Medulla oblongata (tissue), 1 donor: ENCODE results near the gene ZC3H4.

Experiments used
- DNase-seq: peaks from one replicate; pipeline ENCODE4 v3.0.0-alpha.2; 2015; ENCODE audit errors: extremely low spot score

The ZC3H4 gene

DNA sequence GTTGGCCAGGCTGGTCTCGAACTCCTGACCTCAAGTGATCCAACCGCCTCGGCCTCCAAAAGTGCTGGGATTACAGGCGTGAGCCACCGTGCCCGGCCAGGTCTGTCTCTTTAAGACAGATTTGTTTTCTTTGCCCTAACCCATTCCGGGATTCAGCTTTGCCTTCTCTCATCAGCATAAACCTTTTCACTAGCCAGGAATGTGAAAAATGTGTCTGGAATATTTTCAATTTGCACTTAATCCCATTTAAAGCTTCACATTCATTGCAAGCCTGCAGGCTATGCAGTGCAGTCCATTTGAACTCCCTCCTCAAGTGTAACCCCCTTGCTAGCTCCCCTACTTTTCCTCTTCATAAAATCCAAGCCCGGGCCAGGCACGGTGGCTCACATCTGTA is 64.3 kb downstream of the ZC3H4 start:
- DNase-seq = no peak

DNA sequence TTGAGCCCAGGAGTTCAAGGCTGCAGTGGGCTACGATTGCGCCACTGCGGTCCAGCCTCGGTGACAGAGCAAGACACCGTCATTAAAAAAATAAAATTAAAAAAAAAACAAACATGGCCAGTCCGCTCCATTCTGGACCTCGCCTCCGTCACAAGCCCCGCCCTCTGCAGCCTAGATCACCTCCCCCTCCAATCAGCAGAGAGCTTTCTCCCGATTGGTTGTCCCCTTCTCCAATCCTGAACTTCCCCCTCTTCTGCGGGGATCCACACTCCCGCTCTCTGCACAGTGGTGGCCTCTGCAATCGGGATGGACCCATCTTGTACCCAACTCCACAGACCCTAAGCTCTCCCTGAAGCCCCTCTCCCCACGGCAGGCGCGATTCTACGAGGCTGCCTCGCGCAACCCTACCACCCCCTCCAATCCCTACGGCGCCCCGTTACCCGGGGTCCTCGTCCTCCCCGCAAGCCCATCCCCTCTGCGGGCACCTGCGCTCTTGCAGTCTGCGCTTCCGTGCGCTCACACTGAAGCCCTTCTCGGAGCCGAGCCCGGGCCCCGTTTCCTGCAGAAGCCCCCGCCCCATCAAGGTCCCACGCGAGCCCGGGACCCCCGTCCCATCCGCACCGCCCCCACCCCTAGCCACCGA is 65.7 kb downstream of the ZC3H4 start:
- DNase-seq = peak; percentile 93

GRCh38 chr19:47047272-47047762 is 66.3 kb downstream of the ZC3H4 start:
- DNase-seq = no peak

DNA sequence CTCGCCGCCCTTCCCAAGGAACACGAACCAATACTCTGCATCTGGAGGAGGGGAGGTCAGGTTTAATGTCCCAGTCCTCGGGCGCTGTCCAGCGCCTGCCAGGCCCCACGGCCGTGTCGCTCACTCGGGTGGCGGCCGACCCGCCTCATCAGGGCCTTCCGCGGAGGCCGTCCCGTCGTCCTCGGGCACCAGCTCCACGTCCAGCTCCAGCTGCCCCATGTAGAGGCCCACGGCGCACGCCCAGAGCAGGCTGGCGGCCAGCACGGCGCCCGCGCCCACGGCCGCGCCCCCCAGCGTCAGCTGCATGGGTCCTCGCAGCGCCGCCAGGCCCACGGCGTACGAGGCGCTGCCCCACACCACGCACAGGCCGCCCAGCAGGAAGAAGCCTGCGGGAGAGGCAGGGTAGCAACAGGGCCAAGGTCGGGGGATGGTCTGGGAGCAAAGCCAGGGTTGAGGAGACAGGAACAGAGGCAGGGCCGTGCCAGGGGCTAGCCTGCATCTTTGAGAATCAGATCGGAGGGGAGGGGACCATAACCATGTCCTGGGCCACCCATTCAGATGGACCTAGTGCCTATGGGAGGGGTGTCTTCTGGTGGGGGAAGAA is 67.6 kb downstream of the ZC3H4 start:
- DNase-seq = no peak

- DNase-seq = no peak
Measured at GRCh38 chr19:47044946-47045866, 68.4 kb downstream of the ZC3H4 start.

DNA sequence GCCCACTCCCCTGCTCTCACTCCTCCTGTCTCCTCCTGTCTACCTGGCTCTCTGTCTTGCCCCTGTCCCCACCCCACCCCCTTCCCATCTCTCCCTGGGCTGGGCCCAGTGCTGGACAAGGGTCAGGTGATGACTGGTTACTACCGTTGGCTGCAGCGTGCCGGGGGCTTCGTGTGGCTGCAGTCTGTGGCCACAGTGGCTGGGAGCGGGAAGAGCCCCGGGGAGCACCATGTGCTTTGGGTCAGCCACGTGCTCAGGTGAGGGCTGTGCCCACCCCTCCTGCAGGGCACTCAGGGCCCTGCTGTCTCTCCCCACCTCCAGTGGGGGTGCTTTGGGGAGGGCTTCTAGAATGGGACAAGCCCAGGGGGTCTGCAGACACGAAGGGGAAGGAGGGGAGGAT is 72.7 kb downstream of the ZC3H4 start:
- DNase-seq = no peak

GRCh38 chr19:47039239-47039874 is 74.2 kb downstream of the ZC3H4 start:
- no peak for DNase-seq

- no peak for DNase-seq
Measured at GRCh38 chr19:47037766-47038165, 75.8 kb downstream of the ZC3H4 start.

- no peak for DNase-seq
Measured at GRCh38 chr19:47036097-47036651, 77.4 kb downstream of the ZC3H4 start.

- peak; percentile 79 for DNase-seq
Measured at GRCh38 chr19:47035127-47036096, 78.2 kb downstream of the ZC3H4 start.

- DNase-seq = peak; percentile 25
Measured at GRCh38 chr19:47032171-47032811, 81.3 kb downstream of the ZC3H4 start.

- no peak for DNase-seq
Measured at GRCh38 chr19:47028195-47028601, 85.4 kb downstream of the ZC3H4 start.

DNA sequence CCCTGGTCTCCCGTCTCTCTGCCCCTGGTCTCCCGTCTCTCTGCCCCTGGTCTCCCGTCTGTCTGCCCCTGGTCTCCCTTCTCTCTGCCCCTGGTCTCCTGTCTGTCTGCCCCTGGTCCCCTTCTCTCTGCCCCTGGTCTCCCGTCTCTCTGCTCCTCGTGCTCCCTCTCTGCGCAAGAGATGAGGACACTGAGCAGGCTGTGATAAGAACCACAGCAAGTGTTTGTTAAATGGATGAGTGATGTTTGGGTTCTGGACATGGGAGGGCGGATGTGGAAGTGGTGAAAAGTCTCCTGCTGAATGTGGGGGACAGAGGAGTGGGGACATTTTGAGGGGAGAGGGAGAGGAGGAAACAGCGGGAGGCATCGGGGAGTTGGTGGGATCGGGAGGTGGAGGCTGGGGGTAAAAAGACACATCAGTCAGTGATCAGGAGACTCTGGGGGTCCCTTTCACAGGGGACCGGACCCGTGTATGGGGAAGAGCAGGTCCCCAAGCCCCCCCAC is 85.9 kb downstream of the ZC3H4 start:
- DNase-seq = no peak

DNA sequence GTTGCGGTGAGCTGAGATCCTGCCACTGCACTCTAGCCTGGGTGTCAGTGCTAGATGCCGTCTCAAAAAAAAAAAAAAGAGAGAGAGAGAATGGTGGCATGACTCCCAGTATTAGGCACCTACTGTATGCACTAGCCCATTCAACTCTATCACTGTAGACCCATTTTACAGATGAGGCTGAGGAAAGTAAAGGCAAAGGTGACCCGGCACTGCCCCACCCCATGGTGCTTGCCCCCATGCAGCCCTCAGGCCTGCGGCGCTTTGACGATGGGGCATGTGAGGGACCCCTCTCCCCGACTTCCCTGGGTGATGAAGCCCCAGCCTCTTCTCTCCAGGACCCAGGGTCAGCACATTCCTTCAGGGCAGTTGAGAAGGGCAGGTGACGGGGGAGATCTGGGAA is 86.7 kb downstream of the ZC3H4 start:
- DNase-seq = no peak

- no peak for DNase-seq
Measured at GRCh38 chr19:47026156-47026555, 87.4 kb downstream of the ZC3H4 start.

DNA sequence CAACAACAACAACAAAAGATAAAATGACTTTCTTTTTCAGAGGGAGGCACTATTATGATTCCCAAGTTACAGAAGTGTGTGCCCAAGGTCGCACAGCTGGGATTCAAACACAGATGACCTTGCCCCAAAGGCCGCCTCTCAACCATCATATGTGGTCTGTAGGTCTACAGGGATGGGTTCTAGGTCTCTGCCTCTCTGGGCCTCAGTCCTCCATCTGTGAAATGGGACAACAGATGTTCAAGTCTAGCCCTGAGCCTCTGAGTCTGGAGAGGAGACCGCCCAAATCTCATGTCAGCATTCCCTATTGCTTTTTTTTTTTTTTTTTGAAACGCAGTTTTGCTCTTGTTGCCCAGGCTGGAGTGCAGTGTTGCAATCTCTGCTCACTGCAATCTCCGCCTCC is 89.1 kb downstream of the ZC3H4 start:
- DNase-seq = no peak

DNA sequence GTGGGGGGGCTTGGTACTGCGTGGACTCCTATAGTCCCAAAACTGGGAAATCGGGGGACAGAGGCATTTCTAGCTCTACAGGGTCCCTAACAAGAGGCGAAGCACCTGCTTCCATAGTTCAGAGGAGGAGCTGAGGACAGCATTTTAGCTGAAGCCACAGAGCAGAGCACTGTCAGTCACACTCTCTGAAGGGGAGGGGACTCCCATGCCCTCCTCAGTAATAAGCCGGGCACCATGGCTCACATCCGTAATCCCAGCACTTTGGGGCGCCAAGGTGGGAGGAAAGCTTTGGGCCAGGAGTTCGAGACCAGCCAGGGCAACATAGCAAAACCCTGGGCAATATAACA is 90.2 kb downstream of the ZC3H4 start:
- DNase-seq = no peak

DNA sequence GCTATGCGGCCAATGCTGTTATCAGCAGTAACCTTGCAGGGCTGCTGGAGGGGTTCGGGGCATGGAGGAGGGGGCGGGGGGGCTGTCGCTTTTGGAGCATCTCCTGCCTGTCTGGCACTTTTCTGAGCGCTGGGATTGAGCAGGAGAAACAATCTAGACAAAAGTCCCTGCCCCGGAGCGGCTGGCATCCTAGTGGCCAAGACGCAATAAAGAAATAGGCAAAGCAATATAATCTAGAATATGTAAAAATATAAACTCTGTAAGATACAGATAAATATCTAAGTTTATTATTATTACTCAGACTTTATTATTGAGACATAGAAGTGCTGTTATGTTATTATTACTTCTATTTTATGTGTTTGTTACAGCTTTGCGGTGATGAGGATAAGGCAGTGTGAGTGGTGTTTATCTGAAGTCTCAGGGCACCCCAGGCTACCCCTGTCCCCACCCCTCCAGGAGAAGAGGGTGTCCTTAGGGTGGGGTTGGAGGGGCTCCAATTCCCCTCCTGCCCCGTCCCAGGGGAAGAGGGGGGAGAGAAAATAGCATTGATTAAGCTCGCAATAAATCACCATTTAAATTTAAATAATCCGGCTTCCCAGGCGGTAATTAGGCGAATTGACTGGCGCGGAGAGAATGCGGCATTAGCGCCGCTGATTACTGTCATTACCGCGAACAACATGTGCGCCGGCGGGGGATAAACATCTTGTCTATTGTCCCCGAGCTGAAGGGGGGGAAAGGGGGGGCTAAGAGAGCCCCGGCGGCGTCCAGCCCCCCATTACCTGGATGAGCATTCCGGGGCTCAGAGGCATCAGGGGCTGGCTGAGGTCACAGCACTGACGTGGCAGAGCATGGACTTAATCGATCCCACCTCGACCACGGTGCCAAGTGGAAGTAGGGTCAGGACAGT is 90.8 kb downstream of the ZC3H4 start:
- no peak for DNase-seq

- no peak for DNase-seq
Measured at GRCh38 chr19:47022140-47022536, 91.4 kb downstream of the ZC3H4 start.
